ENCODE data around the gene SPACA7.

DNA sequence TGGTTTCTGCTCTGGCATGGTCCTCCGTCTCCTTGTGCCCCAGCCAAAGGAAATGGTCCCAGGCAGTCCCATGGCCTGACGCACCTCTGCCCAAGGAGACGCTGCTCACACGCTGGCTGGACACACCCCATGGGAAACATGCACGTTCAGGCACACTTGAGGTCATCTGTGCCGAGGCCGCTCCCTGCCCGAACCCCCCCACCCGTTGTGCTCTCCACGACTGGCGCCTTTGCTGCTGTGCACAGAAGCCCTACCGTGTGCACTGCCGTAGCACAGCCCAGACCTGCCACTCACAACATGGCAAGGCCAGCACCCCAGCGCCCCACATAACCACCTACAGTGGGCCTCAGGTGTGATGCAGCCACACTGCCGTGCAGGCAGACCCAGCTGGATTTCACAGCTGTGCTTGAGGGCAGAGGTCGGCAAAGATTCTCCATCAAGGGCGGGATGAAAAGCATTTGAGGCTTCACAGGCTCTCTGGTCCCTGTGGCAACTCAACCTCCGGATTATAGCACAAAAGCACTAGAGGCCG, 65.7 kb downstream of the SPACA7 start:
- TF ChIP-seq, protein P1, sequence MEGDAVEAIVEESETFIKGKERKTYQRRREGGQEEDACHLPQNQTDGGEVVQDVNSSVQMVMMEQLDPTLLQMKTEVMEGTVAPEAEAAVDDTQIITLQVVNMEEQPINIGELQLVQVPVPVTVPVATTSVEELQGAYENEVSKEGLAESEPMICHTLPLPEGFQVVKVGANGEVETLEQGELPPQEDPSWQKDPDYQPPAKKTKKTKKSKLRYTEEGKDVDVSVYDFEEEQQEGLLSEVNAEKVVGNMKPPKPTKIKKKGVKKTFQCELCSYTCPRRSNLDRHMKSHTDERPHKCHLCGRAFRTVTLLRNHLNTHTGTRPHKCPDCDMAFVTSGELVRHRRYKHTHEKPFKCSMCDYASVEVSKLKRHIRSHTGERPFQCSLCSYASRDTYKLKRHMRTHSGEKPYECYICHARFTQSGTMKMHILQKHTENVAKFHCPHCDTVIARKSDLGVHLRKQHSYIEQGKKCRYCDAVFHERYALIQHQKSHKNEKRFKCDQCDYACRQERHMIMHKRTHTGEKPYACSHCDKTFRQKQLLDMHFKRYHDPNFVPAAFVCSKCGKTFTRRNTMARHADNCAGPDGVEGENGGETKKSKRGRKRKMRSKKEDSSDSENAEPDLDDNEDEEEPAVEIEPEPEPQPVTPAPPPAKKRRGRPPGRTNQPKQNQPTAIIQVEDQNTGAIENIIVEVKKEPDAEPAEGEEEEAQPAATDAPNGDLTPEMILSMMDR (IDR thresholded peaks at IDR 0.05), result no peak
- TF ChIP-seq POLR2A (IDR thresholded peaks at IDR 0.05), result no peak

Data from body of pancreas (tissue), 4 donors.